ENCODE data around the gene TBPL2. TPM values are rescaled to one million over a fixed set of nuclear protein-coding genes. Genes with fewer than 3 reads are reported as not detected.

The TBPL2 gene
- total RNA-seq, 1 donor, result not detected

- TF ChIP-seq, protein P1, sequence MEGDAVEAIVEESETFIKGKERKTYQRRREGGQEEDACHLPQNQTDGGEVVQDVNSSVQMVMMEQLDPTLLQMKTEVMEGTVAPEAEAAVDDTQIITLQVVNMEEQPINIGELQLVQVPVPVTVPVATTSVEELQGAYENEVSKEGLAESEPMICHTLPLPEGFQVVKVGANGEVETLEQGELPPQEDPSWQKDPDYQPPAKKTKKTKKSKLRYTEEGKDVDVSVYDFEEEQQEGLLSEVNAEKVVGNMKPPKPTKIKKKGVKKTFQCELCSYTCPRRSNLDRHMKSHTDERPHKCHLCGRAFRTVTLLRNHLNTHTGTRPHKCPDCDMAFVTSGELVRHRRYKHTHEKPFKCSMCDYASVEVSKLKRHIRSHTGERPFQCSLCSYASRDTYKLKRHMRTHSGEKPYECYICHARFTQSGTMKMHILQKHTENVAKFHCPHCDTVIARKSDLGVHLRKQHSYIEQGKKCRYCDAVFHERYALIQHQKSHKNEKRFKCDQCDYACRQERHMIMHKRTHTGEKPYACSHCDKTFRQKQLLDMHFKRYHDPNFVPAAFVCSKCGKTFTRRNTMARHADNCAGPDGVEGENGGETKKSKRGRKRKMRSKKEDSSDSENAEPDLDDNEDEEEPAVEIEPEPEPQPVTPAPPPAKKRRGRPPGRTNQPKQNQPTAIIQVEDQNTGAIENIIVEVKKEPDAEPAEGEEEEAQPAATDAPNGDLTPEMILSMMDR (IDR thresholded peaks at IDR 0.05; ENCODE audit: insufficient read depth, low read length), result peak; percentile 78
- H3K4me3 ChIP-seq (ENCODE audit: low read depth, low read length), result no peak overlapping the region
- DNase-seq (ENCODE audit: low read depth), result peak; percentile 91
Observed at GRCh38 chr14:55446127-55446736, 5.8 kb upstream of the TBPL2 start.

- no peak overlapping the region for H3K4me3 ChIP-seq (ENCODE audit: low read depth, low read length)
- TF ChIP-seq, protein P1 (IDR thresholded peaks at IDR 0.05; ENCODE audit: insufficient read depth, low read length), result no peak
- no peak for DNase-seq (ENCODE audit: low read depth)
Observed at GRCh38 chr14:55441286-55441685, 870 bp upstream of the TBPL2 start.

DNA sequence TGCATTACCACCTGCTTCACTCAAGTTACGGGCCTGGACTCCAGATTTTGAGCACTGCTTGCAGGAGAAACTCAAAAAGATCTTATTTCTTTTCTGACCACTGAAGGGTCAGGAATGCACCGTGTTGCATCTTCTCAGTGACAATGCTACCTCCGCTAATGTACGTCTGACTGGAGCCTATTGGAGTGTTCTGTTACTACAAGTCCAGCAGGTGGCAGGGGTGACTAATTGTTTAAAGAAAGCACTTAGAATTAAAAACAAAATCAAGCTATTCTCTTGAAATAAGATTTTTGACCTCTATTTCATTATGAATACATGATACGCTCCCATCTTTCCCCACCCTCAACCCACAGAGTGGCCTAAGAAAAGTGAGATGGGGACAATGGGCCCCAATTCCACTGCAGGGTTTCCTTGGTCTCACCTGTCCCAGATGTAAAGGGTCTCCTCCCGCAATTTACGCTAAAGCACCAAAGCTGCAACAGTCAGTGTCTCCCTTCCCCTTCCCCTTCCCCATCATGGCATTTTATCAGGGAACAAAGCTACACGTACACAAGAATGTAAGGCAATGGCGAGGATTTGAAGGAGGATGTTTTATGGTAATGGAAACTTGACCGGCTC, 2.2 kb downstream of the TBPL2 start:
- peak; percentile 82 for DNase-seq (ENCODE audit: low read depth)
- TF ChIP-seq, protein P1 (IDR thresholded peaks at IDR 0.05; ENCODE audit: insufficient read depth, low read length), result peak; percentile 62

DNA sequence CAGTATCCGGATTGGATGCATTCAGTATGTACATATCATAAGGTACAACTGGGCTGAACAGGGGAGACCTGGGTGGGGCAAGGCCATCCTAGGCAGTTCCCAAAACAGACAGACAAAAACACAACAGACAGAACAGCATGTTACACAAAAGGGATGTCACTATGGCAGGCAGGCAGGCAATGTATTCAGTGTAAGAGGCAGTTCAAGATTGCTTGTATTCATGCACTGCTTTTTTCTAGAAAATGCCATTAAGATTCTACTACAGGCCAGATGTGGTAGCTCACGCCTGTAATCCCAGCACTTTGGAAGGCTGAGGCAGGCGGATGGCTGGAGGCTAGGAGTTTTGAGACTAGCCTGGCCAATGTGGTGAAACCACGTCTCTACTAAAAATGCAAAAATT, 3.5 kb downstream of the TBPL2 start:
- no peak overlapping the region for H3K4me3 ChIP-seq (ENCODE audit: low read depth, low read length)
- no peak for DNase-seq (ENCODE audit: low read depth)
- TF ChIP-seq, protein P1 (IDR thresholded peaks at IDR 0.05; ENCODE audit: insufficient read depth, low read length), result no peak

More for the DNA sequence above, 2.2 kb downstream of the TBPL2 start:
- no peak overlapping the region for H3K4me3 ChIP-seq (ENCODE audit: low read depth, low read length)

DNA sequence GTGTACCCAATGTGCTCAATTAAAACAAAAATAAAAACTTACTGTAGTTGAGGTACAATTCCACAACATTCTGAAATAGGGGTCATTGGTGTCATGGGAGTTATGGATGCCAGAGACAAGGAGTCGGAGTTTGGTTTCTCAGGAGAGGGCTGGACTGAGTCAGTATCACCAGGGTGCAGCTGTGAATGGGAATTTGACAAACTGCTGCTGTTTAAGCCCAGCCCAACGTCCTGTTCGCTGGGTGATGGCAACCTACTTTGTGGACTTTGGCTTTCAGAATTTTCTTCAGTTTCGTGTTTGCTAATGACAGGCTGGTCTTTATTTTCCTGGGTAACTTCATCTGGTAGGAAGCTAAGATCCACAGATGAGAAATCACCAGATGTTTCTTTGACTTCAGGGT, 3.9 kb downstream of the TBPL2 start:
- TF ChIP-seq, protein P1 (IDR thresholded peaks at IDR 0.05; ENCODE audit: insufficient read depth, low read length), result no peak
- no peak overlapping the region for H3K4me3 ChIP-seq (ENCODE audit: low read depth, low read length)
- DNase-seq (ENCODE audit: low read depth), result no peak

DNA sequence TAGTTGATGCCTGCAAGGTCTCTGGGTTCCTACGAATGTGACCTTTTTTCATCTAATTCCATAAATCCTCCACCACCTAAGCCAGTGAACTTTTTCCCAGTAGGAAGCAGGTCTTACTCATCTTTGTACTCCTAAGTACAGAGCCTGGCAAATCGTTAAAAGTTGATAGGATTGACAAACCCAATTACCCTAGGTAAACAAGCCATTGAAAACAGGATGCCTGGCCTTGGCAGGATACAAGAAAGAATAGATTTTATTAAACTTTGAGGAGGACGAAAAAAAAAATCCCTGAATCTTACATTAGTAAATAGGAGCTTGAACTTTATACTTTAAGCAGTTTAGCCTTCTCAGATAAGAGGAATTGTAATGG, 5.6 kb downstream of the TBPL2 start:
- no peak overlapping the region for H3K4me3 ChIP-seq (ENCODE audit: low read depth, low read length)
- TF ChIP-seq, protein P1 (IDR thresholded peaks at IDR 0.05; ENCODE audit: insufficient read depth, low read length), result no peak
- DNase-seq (ENCODE audit: low read depth), result no peak

All from fibroblast of the aortic adventitia (primary cell).